HG03432 (cell line): Measurements from ENCODE around the gene TM9SF1.

ENCODE experiments used
- ATAC-seq: cut with Tn5 transposase; IDR thresholded peaks from one replicate; pipeline ENCODE4 v1.9.1; 2021; ENCODE audit warnings: mild to moderate bottlenecking, moderate library complexity; ENCODE audit not compliant: unreplicated experiment

TM9SF1 gene

GRCh38 chr14:24179294-24179960, 15.8 kb downstream of the TM9SF1 start:
- no peak for ATAC-seq

- ATAC-seq: no peak
Measured at GRCh38 chr14:24178399-24179178, 16.7 kb downstream of the TM9SF1 start.

GRCh38 chr14:24177891-24178290, 17.4 kb downstream of the TM9SF1 start:
- no peak for ATAC-seq

- no peak for ATAC-seq
Measured at GRCh38 chr14:24177041-24177825, 18.0 kb downstream of the TM9SF1 start.

- no peak for ATAC-seq
Measured at GRCh38 chr14:24176599-24176998, 18.6 kb downstream of the TM9SF1 start.

- no peak for ATAC-seq
Measured at GRCh38 chr14:24172871-24173281, 22.4 kb downstream of the TM9SF1 start.

GRCh38 chr14:24172261-24172860, 22.9 kb downstream of the TM9SF1 start:
- no peak for ATAC-seq

- peak; percentile 91 for ATAC-seq
Measured at GRCh38 chr14:24171422-24172260, 23.6 kb downstream of the TM9SF1 start, which contains the start of gene REC8. REC8 (plus strand) TSS chr14:24172080; CDS start chr14:24172553, 473 bp downstream.

GRCh38 chr14:24167469-24168114, 27.6 kb downstream of the TM9SF1 start:
- no peak for ATAC-seq

- ATAC-seq: no peak
Measured at GRCh38 chr14:24165785-24166184, 29.5 kb downstream of the TM9SF1 start.

GRCh38 chr14:24164518-24164991, 30.7 kb downstream of the TM9SF1 start:
- no peak for ATAC-seq

- no peak for ATAC-seq
Measured at GRCh38 chr14:24162093-24162492, 33.1 kb downstream of the TM9SF1 start.

GRCh38 chr14:24160850-24161804, 34.1 kb downstream of the TM9SF1 start, which contains the start of gene IRF9:
IRF9 (plus strand) TSS chr14:24161265; CDS start chr14:24162145, 880 bp downstream.
- ATAC-seq: peak; percentile 85

- ATAC-seq: no peak
Measured at GRCh38 chr14:24160499-24160849, 34.8 kb downstream of the TM9SF1 start.

GRCh38 chr14:24159777-24160498, 35.3 kb downstream of the TM9SF1 start:
- ATAC-seq: no peak

- ATAC-seq: no peak
Measured at GRCh38 chr14:24157331-24157730, 37.9 kb downstream of the TM9SF1 start.

- no peak for ATAC-seq
Measured at GRCh38 chr14:24156840-24157239, 38.4 kb downstream of the TM9SF1 start.

GRCh38 chr14:24155100-24155499, 40.1 kb downstream of the TM9SF1 start:
- no peak for ATAC-seq
